ENCODE measurements around the gene DIP2C. TPM values are rescaled to one million over a fixed set of nuclear protein-coding genes. Genes with fewer than 3 reads are reported as not detected.
A peak's percentile ranks its signal among the peaks of the same experiment; 100 is the strongest.

The DIP2C gene
- total RNA-seq, 1 experiment from 2014 or later, result 5.0 TPM

DNA sequence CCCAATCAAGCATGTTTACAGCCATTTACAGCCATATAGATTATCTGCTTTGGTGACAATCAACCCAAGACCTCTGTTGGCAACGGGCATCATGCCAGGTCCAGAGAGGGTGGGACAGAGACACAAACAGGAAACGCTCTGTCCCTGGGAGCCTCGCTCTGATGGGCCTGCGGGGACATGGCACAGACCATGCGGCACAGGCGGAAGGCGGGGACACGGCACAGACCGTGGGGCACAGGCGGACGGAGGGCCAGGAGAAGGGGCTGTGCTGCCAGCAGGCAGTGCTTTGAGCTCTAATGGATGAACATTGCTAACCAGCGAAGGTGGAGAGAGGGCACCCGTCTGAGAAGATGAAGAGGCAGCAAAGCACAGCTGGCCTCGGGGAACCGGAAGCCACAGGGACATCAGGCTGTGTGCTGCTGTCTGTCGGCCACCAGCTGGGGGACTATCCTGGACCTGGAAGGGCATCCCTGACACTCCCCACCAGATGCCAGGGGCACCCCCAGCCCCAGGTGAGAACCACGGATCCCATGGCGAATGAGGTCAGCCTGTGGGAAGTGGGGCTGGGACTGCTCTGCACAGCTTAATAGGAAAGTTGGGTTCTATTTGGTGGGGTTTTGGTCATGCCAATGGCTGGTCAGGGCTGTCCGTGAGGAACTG, 61.0 kb downstream of the DIP2C start:
- Histone ChIP-seq H3K36me3 (no peaks in the 10 kb centered on the region), H3K27ac (no peak overlapping the region), H3K4me1 (no peaks in the 10 kb centered on the region), H3K9me3 (replicated peaks) (no peaks in the 10 kb centered on the region), H3K4me3 (no peak overlapping the region), H3K27me3 (no peaks in the 10 kb centered on the region)
- no peak for DNase-seq

DNA sequence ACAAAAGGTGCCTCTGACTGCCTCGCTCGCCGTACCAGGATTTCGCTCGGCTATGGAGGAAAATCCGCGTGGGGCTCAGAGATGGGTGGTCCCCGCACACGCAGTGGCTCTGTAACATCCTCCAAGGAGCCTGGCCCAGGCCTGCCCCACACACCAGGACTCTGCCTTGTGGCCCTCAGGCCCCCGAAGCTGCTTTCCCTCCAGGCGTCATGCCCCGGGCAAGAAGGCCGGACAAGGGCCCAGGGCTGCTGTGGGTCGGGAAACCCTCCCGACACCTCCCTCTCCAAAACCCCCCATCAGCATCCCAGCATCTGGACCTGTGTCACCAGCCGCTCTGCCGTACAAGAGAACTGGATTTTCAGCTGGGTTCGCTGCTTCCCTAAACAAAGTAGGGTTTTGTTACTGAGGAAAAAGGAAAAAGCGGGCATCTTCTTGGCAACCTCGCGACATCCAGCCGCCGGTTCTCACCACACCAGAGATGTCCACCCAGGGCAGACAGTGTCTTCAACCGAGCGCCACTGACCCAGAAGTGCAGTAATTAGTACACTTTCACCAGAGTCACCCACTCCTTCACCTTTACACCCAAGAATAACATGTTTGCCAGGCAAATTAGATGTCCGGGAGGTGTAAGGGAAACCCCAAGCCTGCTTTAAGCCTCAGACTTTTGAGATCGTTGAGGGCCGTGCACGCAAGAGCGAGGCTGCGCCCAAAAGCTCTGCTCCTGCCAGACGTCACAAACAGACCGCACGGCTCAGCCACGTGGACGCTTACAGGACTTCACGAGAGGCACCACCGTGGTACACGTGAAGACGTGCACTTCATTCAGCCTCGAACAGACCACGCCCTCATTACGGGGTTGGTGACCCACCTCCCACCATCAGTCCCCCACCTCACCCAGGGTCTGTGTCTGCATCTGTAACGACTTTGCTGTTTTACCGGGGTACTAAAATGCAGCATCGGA, 62.2 kb downstream of the DIP2C start:
- Histone ChIP-seq H3K4me3 (no peak overlapping the region), H3K27me3 (no peaks in the 10 kb centered on the region), H3K4me1 (no peaks in the 10 kb centered on the region; the same call in 1 of the 2 replicates)

DNA sequence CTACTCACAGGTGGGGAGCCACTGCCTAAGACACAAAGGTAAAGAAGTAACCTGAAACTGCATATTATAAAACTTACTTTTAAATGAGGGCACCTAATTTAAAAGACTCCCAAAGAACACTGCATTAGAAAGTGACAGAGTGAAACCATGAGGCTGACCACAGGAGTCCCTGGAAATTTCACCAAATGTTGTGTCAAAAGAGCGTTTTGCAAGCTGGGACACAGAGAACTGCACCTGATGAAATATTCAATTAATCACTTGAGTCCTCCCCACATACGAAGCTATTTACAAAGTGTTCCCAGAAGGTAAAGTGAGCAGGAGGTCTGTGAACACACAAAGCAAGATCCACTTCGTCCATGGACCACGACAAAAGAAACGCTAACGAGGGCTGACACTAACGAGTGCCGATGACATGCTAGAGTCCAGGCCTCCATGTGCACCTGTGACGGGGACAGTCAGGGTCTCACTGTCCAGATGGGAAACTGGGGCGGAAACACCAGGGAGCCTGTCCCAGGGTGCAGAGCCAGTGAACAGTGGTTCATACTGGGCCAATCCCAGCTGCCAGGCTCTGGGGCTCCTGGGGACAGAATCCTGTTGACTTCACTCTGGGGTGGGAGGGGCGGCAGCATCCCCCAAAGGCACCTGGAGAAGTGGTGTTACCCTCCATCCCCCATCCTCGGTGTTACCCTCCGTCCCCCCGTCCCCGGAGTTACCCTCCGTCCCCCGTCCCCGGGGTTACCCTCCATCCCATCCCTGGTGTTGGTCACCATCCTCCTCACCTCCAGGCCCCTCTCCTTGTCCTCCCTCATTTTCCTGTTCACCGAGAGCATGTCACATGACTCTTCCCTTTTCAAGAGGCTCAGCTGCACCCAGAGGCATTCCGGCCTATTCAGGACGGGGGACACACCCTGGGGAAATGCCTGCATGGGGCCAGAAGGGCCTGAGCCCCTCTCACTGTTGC, 63.4 kb downstream of the DIP2C start:
- Histone ChIP-seq H3K27me3 (no peaks in the 10 kb centered on the region), H3K27ac (no peak overlapping the region), H3K9me3 (replicated peaks) (no peaks in the 10 kb centered on the region), H3K4me1 (no peaks in the 10 kb centered on the region; the same call in 1 of the 2 replicates), H3K36me3 (no peaks in the 10 kb centered on the region), H3K4me3 (no peak overlapping the region)
- DNase-seq, result no peak

More for the DNA sequence above, 62.2 kb downstream of the DIP2C start:
- H3K27ac ChIP-seq, result no peak overlapping the region
- H3K36me3 ChIP-seq, result no peaks in the 10 kb centered on the region
- DNase-seq, result no peak
- H3K9me3 ChIP-seq (replicated peaks), result no peaks in the 10 kb centered on the region

DNA sequence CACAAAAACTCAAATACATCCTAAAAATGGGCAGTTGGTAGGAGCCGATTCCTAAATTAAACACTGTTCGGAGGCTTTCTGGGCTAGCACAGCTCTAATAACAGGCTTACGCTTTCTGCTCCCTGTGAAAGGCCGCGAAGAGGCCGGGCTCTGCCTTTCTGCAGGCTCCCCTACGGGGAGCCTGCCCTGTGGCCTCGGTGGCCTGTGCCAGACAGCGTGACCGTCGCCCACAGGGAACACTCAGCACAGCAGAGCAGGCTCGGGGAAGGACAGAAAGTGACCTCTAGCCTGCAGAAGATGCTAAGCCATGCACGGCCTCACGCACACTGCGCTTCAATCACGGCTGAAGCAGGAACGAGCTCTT, 64.2 kb downstream of the DIP2C start:
- Histone ChIP-seq H3K4me1 (no peaks in the 10 kb centered on the region; the same call in 1 of the 2 replicates), H3K27me3 (no peaks in the 10 kb centered on the region), H3K36me3 (no peaks in the 10 kb centered on the region), H3K9me3 (replicated peaks) (no peaks in the 10 kb centered on the region), H3K4me3 (peak overlapping the region; percentile 15), H3K27ac (no peak overlapping the region)
- DNase-seq, result no peak

DNA sequence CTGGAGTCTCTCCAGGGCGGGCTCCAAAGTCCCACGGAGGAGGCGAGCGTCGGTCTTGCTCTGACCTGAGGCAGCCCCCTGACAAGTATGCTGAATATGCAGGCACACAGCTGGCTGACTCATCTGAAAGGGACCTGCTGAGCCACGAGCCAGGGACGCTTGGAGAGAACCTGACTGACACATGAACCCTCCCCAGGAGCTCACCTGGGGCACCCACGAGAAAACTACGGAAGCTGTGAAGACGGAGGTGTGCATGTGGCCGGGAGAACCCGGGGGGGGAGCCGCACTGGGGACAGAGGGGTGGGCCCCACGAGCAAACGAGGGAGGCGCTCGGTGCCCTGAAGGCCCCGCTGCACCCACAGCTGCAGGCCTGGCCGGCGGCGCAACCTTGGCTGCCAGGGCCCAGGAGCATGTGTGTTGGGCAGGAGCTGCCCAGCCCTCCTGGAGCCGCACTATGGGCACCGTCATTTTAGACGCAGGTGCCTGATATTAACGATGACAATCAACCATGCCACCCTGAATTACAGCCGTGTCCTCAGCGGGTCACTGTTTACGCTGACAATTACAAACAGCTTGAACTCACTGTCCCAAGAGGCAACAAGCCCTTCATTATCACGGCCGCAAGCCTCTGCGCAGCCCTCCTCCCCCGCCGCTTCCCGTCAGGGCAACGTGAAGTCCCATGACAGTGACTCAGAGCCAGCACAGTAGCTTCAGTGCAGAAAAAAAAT, 64.7 kb downstream of the DIP2C start:
- peak in 1 of 2 experiments; percentile 20 for DNase-seq
- Histone ChIP-seq H3K36me3 (no peaks in the 10 kb centered on the region), H3K4me3 (peak overlapping the region; percentile 15), H3K4me1 (no peaks in the 10 kb centered on the region; the same call in 1 of the 2 replicates), H3K27me3 (no peaks in the 10 kb centered on the region), H3K27ac (no peak overlapping the region), H3K9me3 (replicated peaks) (no peaks in the 10 kb centered on the region)

DNA sequence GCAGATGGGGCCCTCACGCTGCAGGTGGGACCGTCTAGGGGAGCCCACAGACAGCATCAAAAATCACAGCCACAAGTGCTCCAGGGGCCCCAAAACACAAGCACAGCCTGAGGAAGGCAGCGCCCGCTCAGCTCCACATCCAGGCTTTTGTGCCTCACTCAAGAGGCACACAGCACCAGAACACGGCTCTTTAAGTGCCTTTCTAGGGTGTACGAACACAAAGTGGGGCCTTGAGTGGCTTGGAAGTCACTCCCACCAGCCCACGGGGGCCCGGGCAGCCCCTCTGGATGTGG, 65.2 kb downstream of the DIP2C start:
- H3K27ac ChIP-seq, result no peak overlapping the region

DNA sequence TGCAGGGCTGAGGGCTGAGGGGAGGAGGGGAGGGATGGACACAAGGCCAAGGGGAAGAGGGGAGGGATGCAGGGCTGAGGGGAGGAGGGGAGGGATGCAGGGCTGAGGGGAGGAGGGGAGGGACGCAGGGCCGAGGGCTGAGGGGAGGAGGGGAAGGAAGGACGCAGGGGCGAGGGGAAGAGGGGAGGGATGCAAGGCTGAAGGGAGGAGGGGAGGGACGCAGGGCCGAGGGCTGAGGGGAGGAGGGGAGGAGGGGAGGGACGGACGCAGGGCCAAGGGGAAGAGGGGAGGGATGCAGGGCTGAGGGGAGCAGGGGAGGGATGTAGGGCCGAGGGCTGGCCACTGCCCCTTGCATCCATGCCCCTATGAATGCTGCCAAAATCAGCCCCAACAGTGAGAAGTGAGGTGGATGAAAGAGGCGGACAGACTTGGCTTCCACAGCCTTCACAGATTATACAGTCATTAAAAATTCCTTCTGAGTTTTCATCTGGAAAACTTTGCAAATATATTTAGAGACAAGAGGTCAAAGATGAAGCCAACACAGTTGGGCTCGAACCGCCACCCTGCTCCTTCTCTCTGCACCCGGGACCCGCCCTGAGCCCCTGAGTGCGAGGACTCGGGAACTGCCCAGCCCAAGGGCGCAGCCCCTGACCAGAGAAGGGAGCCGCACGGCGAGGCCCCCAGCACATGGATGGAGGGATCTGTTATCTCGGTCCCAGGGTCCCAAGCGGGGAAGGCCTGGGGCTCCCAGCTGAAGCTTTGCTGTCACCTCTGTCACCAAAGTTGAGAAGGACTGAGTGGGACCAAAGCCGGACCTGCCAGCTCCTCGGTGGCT, 65.8 kb downstream of the DIP2C start:
- no peaks in the 10 kb centered on the region for H3K36me3 ChIP-seq
- H3K9me3 ChIP-seq (replicated peaks), result no peaks in the 10 kb centered on the region
- H3K4me1 ChIP-seq, result peaks cover 3% of the 10 kb centered on the region
- no peak for DNase-seq
- no peak overlapping the region for H3K27ac ChIP-seq
- no peaks in the 10 kb centered on the region for H3K27me3 ChIP-seq
- no peak overlapping the region for H3K4me3 ChIP-seq

More for the DNA sequence above, 65.2 kb downstream of the DIP2C start:
- DNase-seq, result no peak
- Histone ChIP-seq H3K36me3 (no peaks in the 10 kb centered on the region), H3K4me3 (no peak overlapping the region), H3K27me3 (no peaks in the 10 kb centered on the region), H3K4me1 (no peaks in the 10 kb centered on the region; the same call in 1 of the 2 replicates), H3K9me3 (replicated peaks) (no peaks in the 10 kb centered on the region)

DNA sequence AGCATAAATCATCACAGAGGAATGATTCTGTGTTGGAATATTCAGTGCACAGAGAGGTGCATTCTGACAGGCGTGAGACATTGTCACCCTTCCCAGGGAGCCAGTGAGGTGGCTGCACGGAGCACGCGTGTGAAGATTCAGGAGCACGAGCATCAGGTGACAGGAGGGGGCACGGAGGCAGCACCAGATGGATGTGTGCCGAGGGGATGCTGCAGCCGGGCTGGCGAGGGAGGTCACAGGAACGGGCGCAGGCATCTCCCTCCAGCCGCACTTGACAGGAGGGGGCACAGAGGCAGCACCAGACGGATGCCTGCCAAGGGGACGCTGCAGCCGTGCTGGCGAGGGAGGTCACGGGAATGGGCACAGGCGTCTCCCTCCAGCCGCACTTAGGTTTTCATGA, 66.5 kb downstream of the DIP2C start:
- Histone ChIP-seq H3K9me3 (replicated peaks) (no peaks in the 10 kb centered on the region), H3K27me3 (no peaks in the 10 kb centered on the region), H3K27ac (no peak overlapping the region), H3K36me3 (no peaks in the 10 kb centered on the region), H3K4me1 (peaks cover 8% of the 10 kb centered on the region), H3K4me3 (no peak overlapping the region)
- DNase-seq, result no peak

DNA sequence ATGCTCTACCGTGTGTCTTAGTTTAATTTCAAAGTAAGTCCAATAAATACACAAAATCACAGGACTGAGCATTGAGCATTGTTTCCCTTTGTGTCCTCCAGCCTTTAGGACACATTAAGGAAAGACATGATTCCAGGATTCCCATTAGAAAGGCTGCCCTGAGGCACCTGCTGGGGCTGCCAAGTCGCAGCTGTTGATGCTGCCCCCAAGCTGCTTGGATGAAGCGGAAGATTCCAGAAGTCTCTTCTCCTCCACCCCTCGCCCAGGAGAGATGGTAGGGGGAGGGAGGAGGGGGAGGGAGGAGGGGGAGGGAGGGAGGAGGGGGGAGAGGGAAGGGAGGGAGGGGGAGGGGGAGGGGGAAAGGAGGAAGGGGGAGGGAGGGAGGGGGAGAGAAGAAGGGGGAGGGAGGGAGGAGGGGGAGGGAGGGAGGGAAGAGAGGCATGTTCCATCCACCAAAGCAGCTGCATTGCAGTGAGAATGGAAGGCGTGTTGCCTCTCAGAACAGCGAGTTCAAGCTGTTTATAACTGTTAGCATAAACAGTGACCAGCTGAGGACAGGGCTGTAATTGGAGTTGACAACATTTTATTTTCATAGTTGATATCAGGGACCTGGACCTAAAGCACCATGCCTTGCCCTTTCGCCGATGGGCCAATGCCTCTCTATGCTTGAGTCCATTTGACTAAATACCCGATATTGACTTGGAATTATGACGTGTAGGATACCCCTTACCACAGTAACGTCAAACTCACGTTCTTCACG, 67.3 kb downstream of the DIP2C start:
- Histone ChIP-seq H3K36me3 (no peaks in the 10 kb centered on the region), H3K4me3 (no peak overlapping the region), H3K9me3 (replicated peaks) (no peaks in the 10 kb centered on the region), H3K27ac (no peak overlapping the region), H3K4me1 (peaks cover 11% of the 10 kb centered on the region), H3K27me3 (no peaks in the 10 kb centered on the region)
- DNase-seq, result peak in 1 of 2 experiments; percentile 52

DNA sequence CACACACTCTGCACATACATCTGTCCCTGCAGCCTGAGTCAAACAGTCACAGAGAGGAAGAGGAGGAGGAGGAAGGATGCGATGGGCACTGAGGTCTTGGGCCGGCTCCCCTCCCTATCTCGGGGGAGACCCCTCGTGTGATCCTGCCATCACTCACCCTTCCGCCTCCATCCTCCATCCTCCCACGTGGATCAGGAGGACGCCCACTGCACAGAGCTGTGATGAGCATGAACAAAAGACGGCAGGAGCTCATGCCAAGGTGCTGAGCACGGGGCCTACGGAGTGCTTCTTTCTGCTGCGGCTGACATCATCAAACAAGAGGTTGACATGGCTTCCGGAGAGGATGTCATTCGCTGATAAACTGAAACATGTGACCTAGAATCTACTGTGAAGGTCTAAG, 68.0 kb downstream of the DIP2C start:
- Histone ChIP-seq H3K4me1 (peaks cover 11% of the 10 kb centered on the region), H3K9me3 (replicated peaks) (no peaks in the 10 kb centered on the region), H3K27ac (no peak overlapping the region), H3K36me3 (no peaks in the 10 kb centered on the region), H3K27me3 (no peaks in the 10 kb centered on the region), H3K4me3 (no peak overlapping the region)
- no peak for DNase-seq

DNA sequence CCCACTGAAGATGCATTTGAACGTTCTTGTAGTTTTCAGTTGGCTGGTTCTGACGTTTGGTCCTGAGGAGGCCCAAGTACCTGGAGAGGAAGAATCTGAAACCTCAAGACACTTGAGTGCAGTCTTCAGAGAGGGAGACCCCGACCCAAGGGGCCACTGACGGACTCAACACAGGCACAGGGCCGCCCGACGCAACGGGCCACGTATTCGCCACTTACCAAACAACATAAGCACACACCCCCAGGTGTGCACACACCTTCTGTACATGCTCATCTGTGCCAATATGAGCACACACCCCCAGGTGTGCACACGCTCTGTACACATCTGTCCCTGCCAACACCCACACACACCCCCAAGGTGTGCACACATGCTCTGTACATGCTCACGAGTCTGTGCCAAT, 68.5 kb downstream of the DIP2C start:
- peaks cover 11% of the 10 kb centered on the region for H3K4me1 ChIP-seq
- no peak for DNase-seq
- H3K27ac ChIP-seq, result no peak overlapping the region
- no peaks in the 10 kb centered on the region for H3K27me3 ChIP-seq
- H3K9me3 ChIP-seq (replicated peaks), result no peaks in the 10 kb centered on the region
- no peak overlapping the region for H3K4me3 ChIP-seq
- no peaks in the 10 kb centered on the region for H3K36me3 ChIP-seq

DNA sequence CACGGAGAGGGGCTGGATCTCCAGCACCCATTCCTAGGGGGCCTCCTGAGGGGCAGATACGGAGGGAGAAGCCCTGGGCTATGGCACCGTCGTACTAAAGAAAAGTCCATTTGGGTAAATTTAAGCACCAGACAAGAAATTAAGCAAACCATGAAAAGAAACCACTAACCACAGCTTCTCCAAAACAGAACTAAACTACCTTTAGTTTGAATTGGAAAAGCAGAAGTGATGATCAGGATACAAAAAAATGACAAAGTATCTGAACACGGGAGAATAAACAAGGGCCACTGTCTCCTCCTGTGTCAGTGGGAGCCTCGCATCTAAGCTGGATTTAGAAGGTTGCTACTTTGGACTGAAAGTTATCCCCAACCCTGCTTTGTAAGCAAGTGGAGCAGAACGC, 69.1 kb downstream of the DIP2C start:
- H3K27ac ChIP-seq, result no peak overlapping the region
- no peak overlapping the region for H3K4me3 ChIP-seq
- no peaks in the 10 kb centered on the region for H3K9me3 ChIP-seq (replicated peaks)
- DNase-seq, result no peak
- H3K36me3 ChIP-seq, result no peaks in the 10 kb centered on the region
- peaks cover 11% of the 10 kb centered on the region for H3K4me1 ChIP-seq
- no peaks in the 10 kb centered on the region for H3K27me3 ChIP-seq

DNA sequence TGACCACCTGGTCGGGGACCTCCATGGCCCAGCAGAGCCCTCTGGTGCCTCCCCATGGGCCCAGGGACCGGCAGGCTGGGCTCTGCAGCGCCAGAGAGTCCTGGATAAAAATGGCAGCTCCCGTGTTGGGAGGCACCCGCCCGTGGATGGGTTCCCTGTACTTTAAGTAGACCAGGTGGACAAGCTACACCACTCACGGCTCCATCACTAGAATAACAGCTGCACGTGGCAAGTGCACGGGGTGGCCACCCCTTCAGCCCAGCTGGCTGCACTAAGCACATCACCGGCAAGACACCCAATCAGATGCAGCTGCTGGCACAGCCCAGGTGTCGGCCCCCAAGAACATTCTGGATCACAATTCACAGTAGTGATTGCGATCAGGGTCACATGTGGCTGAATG, 69.8 kb downstream of the DIP2C start:
- Histone ChIP-seq H3K4me1 (peaks cover 11% of the 10 kb centered on the region), H3K27me3 (no peaks in the 10 kb centered on the region), H3K36me3 (no peaks in the 10 kb centered on the region), H3K27ac (no peak overlapping the region), H3K4me3 (no peak overlapping the region), H3K9me3 (replicated peaks) (no peaks in the 10 kb centered on the region)
- DNase-seq, result no peak

Measured in SJCRH30 (cell line).